ENCODE measurements around the gene PRCC. TPM values are rescaled to one million over a fixed set of nuclear protein-coding genes. Genes with fewer than 3 reads are reported as not detected.

Gene PRCC
- total RNA-seq, 1 experiment from 2014 or later = 103 TPM

DNA sequence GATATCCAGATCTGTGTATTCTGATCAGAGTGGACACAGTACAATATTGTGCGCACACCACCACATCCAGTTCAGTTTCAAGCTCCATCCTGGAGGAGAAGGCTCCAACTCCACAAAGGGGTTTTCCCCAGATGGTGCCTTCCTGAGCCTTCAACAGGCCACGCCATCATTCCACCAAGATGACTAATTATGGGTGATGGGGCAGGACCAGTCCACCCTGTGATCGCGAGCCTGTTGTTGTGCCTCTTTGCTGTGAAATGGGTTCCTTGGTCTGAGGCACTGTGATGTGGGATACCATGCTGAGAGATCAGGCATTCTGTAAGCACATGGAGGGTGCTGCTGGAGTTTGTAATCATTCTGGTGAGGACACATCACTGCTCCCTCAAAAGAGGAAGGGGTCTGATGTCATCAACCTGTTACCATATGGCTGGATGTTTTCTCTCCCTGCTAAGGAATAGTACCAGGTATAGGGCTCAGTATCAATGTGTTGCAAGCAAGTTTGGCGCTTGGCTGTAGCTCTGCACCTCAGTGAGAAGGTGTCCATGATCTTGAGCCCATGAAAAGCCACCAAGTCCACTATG, 56.0 kb downstream of the PRCC start:
- ATAC-seq = peak; percentile 33
- no peak overlapping the region for H3K4me2 ChIP-seq (ENCODE audit: low read length)
- no peaks in the 10 kb centered on the region for H3K9me3 ChIP-seq (ENCODE audit: low read length)

DNA sequence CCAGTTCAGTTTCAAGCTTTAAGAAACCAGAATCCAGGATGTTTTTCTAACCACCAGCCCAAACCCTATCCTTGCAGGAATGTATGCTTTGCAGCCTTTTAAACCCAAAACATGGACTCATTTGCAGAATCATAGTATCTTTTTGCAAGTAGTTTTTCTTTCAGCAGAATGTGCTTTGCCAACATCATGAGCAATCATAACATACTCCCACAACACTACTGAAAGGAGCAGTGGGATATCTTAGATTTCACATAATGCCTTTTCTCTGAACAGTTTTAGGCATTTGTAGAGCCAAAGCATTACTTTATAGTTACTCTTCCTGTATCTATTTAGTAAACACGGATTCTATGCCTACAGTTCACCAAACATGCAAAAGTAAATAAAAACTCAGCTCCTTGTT, 59.3 kb downstream of the PRCC start:
- H3K9me3 ChIP-seq (ENCODE audit: low read length) = no peaks in the 10 kb centered on the region
- POLR2A ChIA-PET (ENCODE audit: unreplicated experiment) = no interaction called here
- DNase-seq = no peak
- ATAC-seq = no peak
- no peaks in the 10 kb centered on the region for H3K9me2 ChIP-seq (replicated peaks; ENCODE audit: low read length)
- H3K4me2 ChIP-seq (ENCODE audit: low read length) = no peak overlapping the region
- H3K4me1 ChIP-seq (ENCODE audit: insufficient read depth, low read length) = peaks cover 16% of the 10 kb centered on the region
- no TSS peak for BruUV-seq (replicated peaks)
- no peaks in the 10 kb centered on the region for H3K27me3 ChIP-seq (ENCODE audit: low read length)
- CTCF ChIA-PET = interaction anchor here (0.5 to 0.6 kb wide), 2 partner anchors 12 to 34 kb away, joined by 3 to 4 read pairs; partner anchors contain the start of gene NTRK1
- no peaks in the 10 kb centered on the region for H3F3A ChIP-seq (ENCODE audit: low read length, unreplicated experiment)
- H3K27ac ChIP-seq (ENCODE audit: low read length) = no peak overlapping the region
- intact Hi-C loops (cut with micrococcal nuclease) = no loop called here
- H3K4me3 ChIP-seq (ENCODE audit: low read length) = no peak overlapping the region
- H4K20me1 ChIP-seq (ENCODE audit: low read length) = no peaks in the 10 kb centered on the region
- no peak overlapping the region for H3K9ac ChIP-seq (ENCODE audit: low read length)
- H3K36me3 ChIP-seq (ENCODE audit: low read depth, low read length) = no peaks in the 10 kb centered on the region
- H3K79me2 ChIP-seq (ENCODE audit: low read length) = no peaks in the 10 kb centered on the region
- H2AFZ ChIP-seq (ENCODE audit: low read length) = no peak overlapping the region
- TF ChIP-seq, protein P1, sequence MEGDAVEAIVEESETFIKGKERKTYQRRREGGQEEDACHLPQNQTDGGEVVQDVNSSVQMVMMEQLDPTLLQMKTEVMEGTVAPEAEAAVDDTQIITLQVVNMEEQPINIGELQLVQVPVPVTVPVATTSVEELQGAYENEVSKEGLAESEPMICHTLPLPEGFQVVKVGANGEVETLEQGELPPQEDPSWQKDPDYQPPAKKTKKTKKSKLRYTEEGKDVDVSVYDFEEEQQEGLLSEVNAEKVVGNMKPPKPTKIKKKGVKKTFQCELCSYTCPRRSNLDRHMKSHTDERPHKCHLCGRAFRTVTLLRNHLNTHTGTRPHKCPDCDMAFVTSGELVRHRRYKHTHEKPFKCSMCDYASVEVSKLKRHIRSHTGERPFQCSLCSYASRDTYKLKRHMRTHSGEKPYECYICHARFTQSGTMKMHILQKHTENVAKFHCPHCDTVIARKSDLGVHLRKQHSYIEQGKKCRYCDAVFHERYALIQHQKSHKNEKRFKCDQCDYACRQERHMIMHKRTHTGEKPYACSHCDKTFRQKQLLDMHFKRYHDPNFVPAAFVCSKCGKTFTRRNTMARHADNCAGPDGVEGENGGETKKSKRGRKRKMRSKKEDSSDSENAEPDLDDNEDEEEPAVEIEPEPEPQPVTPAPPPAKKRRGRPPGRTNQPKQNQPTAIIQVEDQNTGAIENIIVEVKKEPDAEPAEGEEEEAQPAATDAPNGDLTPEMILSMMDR (conservative IDR thresholded peaks at IDR 0.05; ENCODE audit: low read depth, low read length) = no peak
- TF ChIP-seq EZH2phosphoT487 (IDR thresholded peaks at IDR 0.05; ENCODE audit: borderline replicate concordance, low read length) (no peak), EZH2 (IDR thresholded peaks at IDR 0.05; ENCODE audit: low read length, unreplicated experiment) (no peak)

More for the DNA sequence above, 56.0 kb downstream of the PRCC start:
- ChIA-PET CTCF (no interaction called here), POLR2A (ENCODE audit: unreplicated experiment) (no interaction called here)
- no peak for TF ChIP-seq EZH2 (IDR thresholded peaks at IDR 0.05; ENCODE audit: low read length, unreplicated experiment)
- no peaks in the 10 kb centered on the region for H3K36me3 ChIP-seq (ENCODE audit: low read depth, low read length)
- H3K4me1 ChIP-seq (ENCODE audit: insufficient read depth, low read length) = peaks cover 7% of the 10 kb centered on the region; the same call in 1 of the 2 replicates
- no peaks in the 10 kb centered on the region for H4K20me1 ChIP-seq (ENCODE audit: low read length)
- no peak overlapping the region for H3K4me3 ChIP-seq (ENCODE audit: low read length)
- intact Hi-C loops (cut with micrococcal nuclease) = no loop called here
- no peaks in the 10 kb centered on the region for H3F3A ChIP-seq (ENCODE audit: low read length, unreplicated experiment)
- no peaks in the 10 kb centered on the region for H3K9me2 ChIP-seq (replicated peaks; ENCODE audit: low read length)
- no peak overlapping the region for H3K9ac ChIP-seq (ENCODE audit: low read length)
- H3K27ac ChIP-seq (ENCODE audit: low read length) = no peak overlapping the region
- no peak overlapping the region for H2AFZ ChIP-seq (ENCODE audit: low read length)
- peak; percentile 46 for DNase-seq
- no peaks in the 10 kb centered on the region for H3K79me2 ChIP-seq (ENCODE audit: low read length)
- no peaks in the 10 kb centered on the region for H3K27me3 ChIP-seq (ENCODE audit: low read length)
- no TSS peak for BruUV-seq (replicated peaks)

DNA sequence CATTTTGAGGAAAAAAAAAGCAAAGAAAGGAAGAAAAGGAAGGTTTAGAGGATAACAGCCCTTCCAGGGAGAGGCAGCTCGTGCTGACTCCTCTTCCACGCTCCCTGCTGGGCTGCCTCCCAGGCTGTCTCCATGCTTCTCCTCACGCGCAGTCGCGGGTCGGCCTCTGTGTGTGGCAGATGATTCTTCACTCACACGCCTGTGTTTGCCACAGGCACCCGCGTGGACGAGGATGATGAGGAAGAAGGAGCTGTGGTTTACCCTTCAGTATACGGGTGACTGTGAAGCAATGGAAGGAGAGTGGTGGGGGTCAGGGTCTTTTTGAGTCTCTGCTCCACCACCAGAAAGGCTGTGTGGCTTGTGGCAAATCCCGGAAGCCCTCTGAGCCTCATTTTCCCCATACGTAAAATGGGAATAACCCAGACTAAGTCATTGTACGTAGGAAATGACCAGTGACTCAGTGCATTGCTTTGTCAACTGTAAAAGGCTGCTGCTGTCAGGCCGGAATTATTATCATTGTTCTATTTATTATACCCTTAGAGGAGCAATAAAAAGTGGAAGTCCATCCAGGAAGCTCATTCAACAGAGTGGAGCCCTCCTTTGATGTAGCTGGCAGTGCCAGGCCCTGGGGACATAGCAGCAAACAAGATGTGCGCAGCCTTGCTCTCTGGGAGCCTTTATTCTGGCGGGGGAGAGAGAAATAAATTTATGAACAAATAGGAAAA, 61.2 kb downstream of the PRCC start:
- no peak overlapping the region for H2AFZ ChIP-seq (ENCODE audit: low read length)
- peak; percentile 86 for ATAC-seq
- CTCF ChIA-PET = no interaction called here

More for the DNA sequence above, 61.2 kb downstream of the PRCC start:
- Histone ChIP-seq H3K79me2 (ENCODE audit: low read length) (no peaks in the 10 kb centered on the region), H3K9me3 (ENCODE audit: low read length) (no peaks in the 10 kb centered on the region), H4K20me1 (ENCODE audit: low read length) (no peaks in the 10 kb centered on the region), H3K9ac (ENCODE audit: low read length) (no peak overlapping the region), H3K9me2 (replicated peaks; ENCODE audit: low read length) (no peaks in the 10 kb centered on the region), H3K4me3 (ENCODE audit: low read length) (no peak overlapping the region), H3K4me1 (ENCODE audit: insufficient read depth, low read length) (peaks cover 9% of the 10 kb centered on the region), H3F3A (ENCODE audit: low read length, unreplicated experiment) (no peaks in the 10 kb centered on the region), H3K4me2 (ENCODE audit: low read length) (no peak overlapping the region), H3K27ac (ENCODE audit: low read length) (0 out of 2 replicates have a peak overlapping the region, but pooled peaks have one; percentile 25), H3K36me3 (ENCODE audit: low read depth, low read length) (no peaks in the 10 kb centered on the region), H3K27me3 (ENCODE audit: low read length) (no peaks in the 10 kb centered on the region)
- TF ChIP-seq EZH2 (IDR thresholded peaks at IDR 0.05; ENCODE audit: low read length, unreplicated experiment) = no peak
- TF ChIP-seq, protein P1 (conservative IDR thresholded peaks at IDR 0.05; ENCODE audit: low read depth, low read length) = no peak
- TF ChIP-seq EZH2phosphoT487 (IDR thresholded peaks at IDR 0.05; ENCODE audit: borderline replicate concordance, low read length) = no peak
- peak; percentile 58 for DNase-seq
- intact Hi-C loops (cut with micrococcal nuclease) = no loop called here
- POLR2A ChIA-PET (ENCODE audit: unreplicated experiment) = interaction anchor here (0.7 kb wide), 1 partner anchor 30 kb away, joined by 3 read pairs; no protein-coding TSS in a partner anchor
- BruUV-seq (replicated peaks) = no TSS peak
